ENCODE data around the gene LINGO3.

GRCh38 chr19:2327773-2328400 is 19.9 kb upstream of the LINGO3 start:
- TF ChIP-seq, protein P1, sequence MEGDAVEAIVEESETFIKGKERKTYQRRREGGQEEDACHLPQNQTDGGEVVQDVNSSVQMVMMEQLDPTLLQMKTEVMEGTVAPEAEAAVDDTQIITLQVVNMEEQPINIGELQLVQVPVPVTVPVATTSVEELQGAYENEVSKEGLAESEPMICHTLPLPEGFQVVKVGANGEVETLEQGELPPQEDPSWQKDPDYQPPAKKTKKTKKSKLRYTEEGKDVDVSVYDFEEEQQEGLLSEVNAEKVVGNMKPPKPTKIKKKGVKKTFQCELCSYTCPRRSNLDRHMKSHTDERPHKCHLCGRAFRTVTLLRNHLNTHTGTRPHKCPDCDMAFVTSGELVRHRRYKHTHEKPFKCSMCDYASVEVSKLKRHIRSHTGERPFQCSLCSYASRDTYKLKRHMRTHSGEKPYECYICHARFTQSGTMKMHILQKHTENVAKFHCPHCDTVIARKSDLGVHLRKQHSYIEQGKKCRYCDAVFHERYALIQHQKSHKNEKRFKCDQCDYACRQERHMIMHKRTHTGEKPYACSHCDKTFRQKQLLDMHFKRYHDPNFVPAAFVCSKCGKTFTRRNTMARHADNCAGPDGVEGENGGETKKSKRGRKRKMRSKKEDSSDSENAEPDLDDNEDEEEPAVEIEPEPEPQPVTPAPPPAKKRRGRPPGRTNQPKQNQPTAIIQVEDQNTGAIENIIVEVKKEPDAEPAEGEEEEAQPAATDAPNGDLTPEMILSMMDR (IDR thresholded peaks at IDR 0.05) = no peak
- TF ChIP-seq POLR2AphosphoS5 (IDR thresholded peaks at IDR 0.05) = no peak
